Measurements from ENCODE around the gene SNAPC5. TPM values are rescaled to one million over a fixed set of nuclear protein-coding genes. Genes with fewer than 3 reads are reported as not detected.

Gene SNAPC5
- total and polyA plus RNA-seq, 2 experiments from 2014 or later = 59.5 TPM

GRCh38 chr15:66523926-66524325 lies 26.4 kb upstream of the SNAPC5 start:
- no peak for TF ChIP-seq CTCF (IDR thresholded peaks at IDR 0.05; ENCODE audit: low read depth, low read length)
- H3K27ac ChIP-seq = no peak overlapping the region
- peaks cover 2% of the 10 kb centered on the region for H3K36me3 ChIP-seq
- H3K9me3 ChIP-seq (ENCODE audit: low read depth) = no peaks in the 10 kb centered on the region
- no peak for DNase-seq (ENCODE audit: low read depth in 1 of 2, low spot score in 1 of 2)
- H3K4me3 ChIP-seq = no peak overlapping the region
- H3K4me1 ChIP-seq (ENCODE audit: low read depth) = no peaks in the 10 kb centered on the region
- no peaks in the 10 kb centered on the region for H3K27me3 ChIP-seq

- Histone ChIP-seq H3K36me3 (no peaks in the 10 kb centered on the region), H3K27ac (no peak overlapping the region), H3K9me3 (ENCODE audit: low read depth) (no peaks in the 10 kb centered on the region), H3K27me3 (no peaks in the 10 kb centered on the region), H3K4me3 (no peak overlapping the region), H3K4me1 (ENCODE audit: low read depth) (no peaks in the 10 kb centered on the region)
- DNase-seq (ENCODE audit: low read depth in 1 of 2, low spot score in 1 of 2) = peak in 1 of 2 donors; percentile 16
- no peak for TF ChIP-seq CTCF (IDR thresholded peaks at IDR 0.05; ENCODE audit: low read depth, low read length)
Measured at GRCh38 chr15:66515901-66516322, 18.4 kb upstream of the SNAPC5 start.

- no peak overlapping the region for H3K27ac ChIP-seq
- no peak overlapping the region for H3K4me3 ChIP-seq
- TF ChIP-seq CTCF (IDR thresholded peaks at IDR 0.05; ENCODE audit: low read depth, low read length) = no peak
- no peaks in the 10 kb centered on the region for H3K27me3 ChIP-seq
- DNase-seq (ENCODE audit: low read depth in 1 of 2, low spot score in 1 of 2) = no peak
- no peaks in the 10 kb centered on the region for H3K36me3 ChIP-seq
- H3K9me3 ChIP-seq (ENCODE audit: low read depth) = no peaks in the 10 kb centered on the region
- H3K4me1 ChIP-seq (ENCODE audit: low read depth) = no peaks in the 10 kb centered on the region
Measured at GRCh38 chr15:66514586-66514985, 17.0 kb upstream of the SNAPC5 start.

GRCh38 chr15:66508293-66508883 lies 10.8 kb upstream of the SNAPC5 start:
- peaks cover 5% of the 10 kb centered on the region for H3K4me1 ChIP-seq (ENCODE audit: low read depth)
- TF ChIP-seq CTCF (IDR thresholded peaks at IDR 0.05; ENCODE audit: low read depth, low read length) = no peak
- no peak overlapping the region for H3K4me3 ChIP-seq
- H3K36me3 ChIP-seq = no peaks in the 10 kb centered on the region
- H3K9me3 ChIP-seq (ENCODE audit: low read depth) = no peaks in the 10 kb centered on the region
- H3K27me3 ChIP-seq = no peaks in the 10 kb centered on the region
- H3K27ac ChIP-seq = no peak overlapping the region
- DNase-seq (ENCODE audit: low read depth in 1 of 2, low spot score in 1 of 2) = no peak

GRCh38 chr15:66505818-66506217 lies 8.3 kb upstream of the SNAPC5 start:
- H3K27ac ChIP-seq = no peak overlapping the region

More at GRCh38 chr15:66505818-66506217, 8.3 kb upstream of the SNAPC5 start:
- DNase-seq (ENCODE audit: low read depth in 1 of 2, low spot score in 1 of 2) = no peak
- H3K27me3 ChIP-seq = no peaks in the 10 kb centered on the region
- no peak for TF ChIP-seq CTCF (IDR thresholded peaks at IDR 0.05; ENCODE audit: low read depth, low read length)
- H3K4me3 ChIP-seq = peak overlapping the region; percentile 93
- peaks cover 24% of the 10 kb centered on the region for H3K36me3 ChIP-seq
- H3K9me3 ChIP-seq (ENCODE audit: low read depth) = no peaks in the 10 kb centered on the region
- peaks cover 12% of the 10 kb centered on the region for H3K4me1 ChIP-seq (ENCODE audit: low read depth)

Measured in cardiac muscle cell (in vitro differentiated cells and primary cell).